ENCODE data around the gene BRAF.
"Not testable (repeated sequence)": the region's sequence is repeated elsewhere in the genome, so short reads cannot be mapped to it uniquely, and the experiment has no call there.

BRAF gene

GRCh38 chr7:140923358-140924006, 1.2 kb downstream of the BRAF start:
- peak; percentile 38 for DNase-seq
- in situ Hi-C loops (cut with HindIII; ENCODE audit: low pct_ligation_motif_present, low pct_unique_long_range_greater_than_20kb, low sequenced_read_pairs) = no loop called here

DNA sequence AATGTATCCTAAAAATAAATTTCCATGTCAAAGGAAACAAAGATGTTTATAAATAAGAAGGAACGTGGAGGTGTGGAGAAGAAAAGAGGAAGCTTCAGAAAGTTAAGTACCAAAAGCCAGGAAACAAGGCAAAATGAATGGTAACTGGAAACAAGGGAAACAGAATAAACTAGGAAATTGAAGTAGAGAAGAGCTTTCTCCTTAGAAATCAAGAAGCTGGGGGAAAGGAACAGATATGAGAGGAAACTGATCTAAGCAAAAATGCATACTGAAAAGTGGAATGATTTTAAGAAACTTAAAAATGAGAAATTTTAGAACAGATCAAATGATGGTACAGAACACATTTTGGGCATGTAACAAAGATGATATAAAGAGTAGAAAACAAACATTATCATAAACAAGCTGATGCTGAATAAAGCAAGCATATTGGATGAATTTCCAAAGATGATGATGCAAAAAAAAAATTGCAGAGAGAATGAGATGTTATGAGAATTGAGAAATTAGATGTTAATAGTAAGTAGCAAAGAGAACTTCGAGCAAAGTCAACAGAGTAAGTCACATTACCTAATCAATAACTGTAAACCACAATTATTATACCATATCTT, 1.9 kb downstream of the BRAF start:
- in situ Hi-C loops (cut with HindIII; ENCODE audit: low pct_ligation_motif_present, low pct_unique_long_range_greater_than_20kb, low sequenced_read_pairs) = no loop called here
- no peak for DNase-seq

DNA sequence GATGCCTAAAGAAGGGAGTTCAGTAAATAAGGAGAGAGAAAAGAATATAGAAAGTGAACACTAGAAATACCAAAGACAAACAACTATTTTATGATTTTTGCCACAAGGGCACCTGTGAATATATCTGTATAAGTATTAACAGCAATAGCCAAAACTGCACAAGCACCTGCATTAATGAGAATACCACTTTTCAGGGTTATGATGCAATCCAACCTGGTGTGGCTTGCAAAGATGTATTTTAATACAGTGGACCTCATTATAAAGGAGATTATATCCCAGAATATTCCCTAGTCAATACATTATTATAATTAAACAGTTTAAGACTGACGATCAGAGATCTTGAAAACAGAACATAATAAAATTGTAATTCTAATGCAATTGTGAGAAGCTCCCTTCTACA, 4.0 kb downstream of the BRAF start:
- no peak for DNase-seq
- in situ Hi-C loops (cut with HindIII; ENCODE audit: low pct_ligation_motif_present, low pct_unique_long_range_greater_than_20kb, low sequenced_read_pairs) = no loop called here

DNA sequence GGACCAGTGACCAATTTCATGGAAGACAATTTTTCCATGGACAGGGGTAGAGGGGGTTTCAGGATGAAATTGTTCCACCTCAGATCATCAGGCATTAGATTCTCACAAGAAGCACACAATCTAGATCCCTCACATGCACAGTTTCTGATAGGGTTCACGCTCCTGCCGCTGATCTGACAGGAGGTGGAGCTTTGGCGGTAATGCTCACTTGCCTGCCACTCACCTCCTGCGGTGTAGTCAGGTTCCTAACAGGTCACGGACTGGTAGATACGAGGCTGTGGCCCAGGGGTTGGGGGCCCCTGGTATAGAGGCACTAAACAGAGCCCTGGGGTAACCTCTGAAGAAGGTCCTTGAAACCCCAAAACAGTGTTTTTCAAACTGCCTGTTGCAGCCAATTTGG, 6.5 kb downstream of the BRAF start:
- in situ Hi-C loops (cut with HindIII; ENCODE audit: low pct_ligation_motif_present, low pct_unique_long_range_greater_than_20kb, low sequenced_read_pairs) = no loop called here
- no peak for DNase-seq

GRCh38 chr7:140917258-140917657, 7.5 kb downstream of the BRAF start:
- DNase-seq = no peak
- in situ Hi-C loops (cut with HindIII; ENCODE audit: low pct_ligation_motif_present, low pct_unique_long_range_greater_than_20kb, low sequenced_read_pairs) = no loop called here

DNA sequence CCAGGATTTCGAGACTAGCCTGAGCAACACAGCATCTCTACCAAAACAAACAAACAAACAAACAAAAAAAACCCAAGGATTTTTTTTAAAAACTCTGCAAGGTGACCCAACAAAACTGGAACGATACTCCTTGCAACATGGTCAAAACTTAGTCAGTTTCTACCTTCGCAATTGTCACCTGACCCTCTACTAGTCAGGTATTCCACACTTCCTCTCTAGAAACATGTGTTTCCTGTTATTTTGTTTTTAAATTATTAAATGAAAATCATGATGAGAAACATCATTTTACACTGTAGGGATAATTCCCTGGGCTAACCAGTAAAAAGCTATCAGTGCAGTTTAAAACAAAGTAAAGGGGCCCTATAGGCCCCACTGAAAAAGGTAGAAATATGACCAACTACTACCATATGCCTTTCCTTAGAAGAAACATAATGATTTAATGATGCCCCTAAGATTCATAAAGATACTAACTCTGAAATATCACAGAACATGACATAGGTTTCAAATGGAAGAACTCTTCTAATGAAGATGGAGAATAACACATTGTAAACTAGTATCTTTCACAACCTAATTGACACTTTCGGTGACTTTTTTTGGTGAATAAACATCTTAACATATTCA, 8.7 kb downstream of the BRAF start:
- in situ Hi-C loops (cut with HindIII; ENCODE audit: low pct_ligation_motif_present, low pct_unique_long_range_greater_than_20kb, low sequenced_read_pairs) = no loop called here
- DNase-seq = no peak

GRCh38 chr7:140914083-140914482, 10.6 kb downstream of the BRAF start:
- in situ Hi-C loops (cut with HindIII; ENCODE audit: low pct_ligation_motif_present, low pct_unique_long_range_greater_than_20kb, low sequenced_read_pairs) = no loop called here
- DNase-seq = no peak

DNA sequence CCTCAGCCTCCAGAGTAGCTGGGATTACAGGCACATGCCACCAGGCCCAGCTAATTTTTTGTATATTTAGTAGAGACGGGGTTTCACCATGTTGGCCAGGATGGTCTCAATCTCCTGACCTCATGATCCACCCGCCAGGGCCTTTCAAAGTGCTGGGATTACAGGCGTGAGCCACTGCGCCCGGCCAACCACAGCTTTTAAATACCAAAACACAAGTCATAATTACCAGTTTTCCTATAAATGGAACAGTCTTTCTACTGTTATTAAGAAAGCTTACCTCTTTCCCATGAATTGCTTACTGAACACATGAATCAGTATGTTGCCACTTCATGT, 11.2 kb downstream of the BRAF start:
- in situ Hi-C loops (cut with HindIII; ENCODE audit: low pct_ligation_motif_present, low pct_unique_long_range_greater_than_20kb, low sequenced_read_pairs); DNase-seq: not testable (repeated sequence)

DNA sequence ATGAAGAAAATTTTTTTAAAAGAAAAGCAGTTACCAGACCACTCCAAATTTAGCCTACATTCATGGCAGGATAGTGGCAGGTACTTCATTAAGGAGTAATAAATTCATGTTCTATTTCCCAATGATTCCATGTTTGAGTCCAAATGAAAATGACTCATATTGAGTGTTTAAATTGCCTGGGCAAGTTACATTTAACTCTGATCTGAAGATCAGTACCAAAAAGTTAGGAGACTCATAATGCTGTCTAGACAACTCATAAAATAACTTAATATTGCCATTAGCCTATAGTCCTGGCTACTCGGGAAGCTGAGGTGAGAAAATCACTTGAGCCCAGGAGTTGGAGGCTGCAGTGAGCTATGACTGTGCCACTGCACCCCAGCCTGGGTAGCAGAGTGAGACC, 13.0 kb downstream of the BRAF start:
- no peak for DNase-seq
- in situ Hi-C loops (cut with HindIII; ENCODE audit: low pct_ligation_motif_present, low pct_unique_long_range_greater_than_20kb, low sequenced_read_pairs) = no loop called here

DNA sequence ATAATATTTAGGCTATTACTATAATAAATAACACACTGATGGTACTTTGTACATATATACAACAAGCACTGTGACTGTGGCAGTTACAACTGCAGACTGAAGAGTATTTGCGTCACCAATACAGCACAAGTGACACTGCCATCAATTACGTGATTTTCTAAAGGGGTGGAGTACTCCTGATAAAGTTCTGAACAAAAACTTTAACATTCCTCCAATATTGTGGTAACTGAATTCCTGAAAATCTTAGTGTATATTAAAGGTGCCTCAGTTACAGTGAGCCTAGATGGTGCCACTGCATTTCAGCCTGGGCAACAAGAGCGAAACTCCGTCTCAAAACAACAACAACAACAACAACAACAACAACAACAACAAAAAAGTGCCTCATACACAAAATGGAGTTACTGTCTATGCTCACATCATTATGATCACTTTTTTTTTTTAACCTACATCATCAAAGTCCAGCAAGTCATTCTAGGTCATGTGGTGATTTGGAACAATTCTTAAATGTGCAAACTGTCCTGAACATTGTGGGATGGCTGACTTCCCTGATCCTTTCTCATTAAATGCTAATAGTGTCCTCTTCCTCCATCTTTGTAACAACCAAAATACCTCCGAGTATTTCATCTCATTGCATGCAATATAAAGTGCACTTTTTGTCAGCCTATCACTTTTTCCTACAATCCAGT, 15.1 kb downstream of the BRAF start:
- in situ Hi-C loops (cut with HindIII; ENCODE audit: low pct_ligation_motif_present, low pct_unique_long_range_greater_than_20kb, low sequenced_read_pairs) = no loop called here
- no peak for DNase-seq

- in situ Hi-C loops (cut with HindIII; ENCODE audit: low pct_ligation_motif_present, low pct_unique_long_range_greater_than_20kb, low sequenced_read_pairs) = no loop called here
- DNase-seq = no peak
Measured at GRCh38 chr7:140908361-140908760, 16.4 kb downstream of the BRAF start.

- in situ Hi-C loops (cut with HindIII; ENCODE audit: low pct_ligation_motif_present, low pct_unique_long_range_greater_than_20kb, low sequenced_read_pairs) = no loop called here
- no peak for DNase-seq
Measured at GRCh38 chr7:140903741-140904480, 20.8 kb downstream of the BRAF start.

DNA sequence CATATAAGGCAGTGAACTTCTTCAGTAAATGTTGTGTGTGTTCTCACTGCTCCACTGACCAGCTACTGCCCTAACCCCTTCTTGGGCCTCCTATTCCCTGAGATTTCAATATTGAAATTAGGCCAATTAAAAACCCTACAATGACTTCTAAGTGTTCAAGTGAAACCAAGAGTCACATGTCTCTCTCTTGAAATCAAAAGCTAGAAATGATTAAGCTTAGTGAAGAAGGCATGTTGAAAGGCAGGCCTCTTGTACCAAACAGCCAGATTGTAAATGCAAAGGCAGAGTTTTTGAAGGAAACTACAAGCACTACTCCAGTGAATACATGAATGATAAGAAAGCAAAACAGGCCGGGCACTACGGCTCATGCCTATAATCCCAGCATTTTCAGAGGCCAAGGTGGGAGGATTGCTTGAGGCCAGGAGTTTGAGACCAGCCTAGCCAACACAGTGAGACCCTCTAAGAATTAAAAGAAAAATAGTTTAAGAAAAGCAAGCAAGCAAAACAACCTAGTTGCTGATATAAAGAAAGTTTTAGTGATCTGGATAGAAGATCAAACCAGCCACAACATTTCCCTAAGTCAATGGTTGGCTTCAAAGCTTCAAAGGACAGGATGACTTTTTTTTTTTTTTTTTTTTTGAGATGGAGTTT, 22.3 kb downstream of the BRAF start:
- in situ Hi-C loops (cut with HindIII; ENCODE audit: low pct_ligation_motif_present, low pct_unique_long_range_greater_than_20kb, low sequenced_read_pairs) = no loop called here
- DNase-seq = no peak

- DNase-seq = no peak
- in situ Hi-C loops (cut with HindIII; ENCODE audit: low pct_ligation_motif_present, low pct_unique_long_range_greater_than_20kb, low sequenced_read_pairs) = no loop called here
Measured at GRCh38 chr7:140901941-140902302, 22.8 kb downstream of the BRAF start.

GRCh38 chr7:140899883-140900282, 24.8 kb downstream of the BRAF start:
- DNase-seq = no peak
- in situ Hi-C loops (cut with HindIII; ENCODE audit: low pct_ligation_motif_present, low pct_unique_long_range_greater_than_20kb, low sequenced_read_pairs) = no loop called here

GRCh38 chr7:140898786-140899536, 25.8 kb downstream of the BRAF start:
- DNase-seq = no peak
- in situ Hi-C loops (cut with HindIII; ENCODE audit: low pct_ligation_motif_present, low pct_unique_long_range_greater_than_20kb, low sequenced_read_pairs) = no loop called here

DNA sequence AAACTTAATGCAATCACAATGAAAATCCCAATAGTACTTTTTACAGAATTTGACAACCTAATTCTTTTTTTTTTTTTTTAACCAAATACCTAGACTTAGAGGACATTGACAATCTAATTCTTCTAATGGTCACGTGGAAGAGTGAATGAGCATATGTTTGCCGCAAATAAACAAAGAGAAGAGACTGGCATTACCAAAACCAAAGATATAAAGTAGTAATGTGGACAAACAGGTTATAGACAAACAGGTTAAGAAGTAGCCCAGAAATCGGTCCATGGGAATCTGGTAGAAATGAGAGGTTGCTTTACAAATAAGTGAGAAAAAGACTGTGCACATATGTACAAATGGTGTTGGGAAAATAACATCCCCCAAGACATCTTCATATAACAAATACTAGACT, 27.7 kb downstream of the BRAF start:
- DNase-seq = no peak
- in situ Hi-C loops (cut with HindIII; ENCODE audit: low pct_ligation_motif_present, low pct_unique_long_range_greater_than_20kb, low sequenced_read_pairs) = no loop called here

DNA sequence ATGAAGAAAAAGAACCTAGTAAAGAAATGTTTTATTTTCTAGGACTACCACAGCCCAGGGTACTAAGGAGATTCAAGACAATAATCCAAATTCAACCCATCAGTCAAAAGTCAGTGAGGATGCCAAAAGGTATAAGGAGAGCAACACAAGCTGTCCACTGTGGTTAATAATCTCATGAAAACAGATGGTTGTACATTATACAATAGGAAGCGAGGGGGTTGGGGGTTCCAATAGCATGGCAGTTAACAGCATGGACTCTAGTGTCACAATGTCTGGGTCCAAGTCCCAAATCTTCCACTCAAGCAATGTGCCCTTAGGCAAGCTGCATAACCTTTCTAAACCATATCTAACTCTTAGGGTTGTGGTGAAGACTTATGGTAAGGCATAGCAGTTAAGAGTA, 35.1 kb downstream of the BRAF start:
- in situ Hi-C loops (cut with HindIII; ENCODE audit: low pct_ligation_motif_present, low pct_unique_long_range_greater_than_20kb, low sequenced_read_pairs) = no loop called here
- DNase-seq = no peak
